SH-SY5Y (cell line): ENCODE results near the gene IGF1R.

Experiments
- GATA2 ChIP-seq: IDR thresholded peaks from 2 replicates; pipeline ENCODE4 v1.6.1; 2011; ENCODE audit warnings: mild to moderate bottlenecking, low read depth, low read length
- GATA3 ChIP-seq: IDR thresholded peaks from 2 replicates; pipeline ENCODE4 v1.6.1; 2011; ENCODE audit warnings: low read depth, mild to moderate bottlenecking, low read length, moderate library complexity

GRCh38 chr15:98957655-98958054, 309.3 kb downstream of the IGF1R start:
- TF ChIP-seq GATA3 (no peak), GATA2 (no peak)
